ENCODE results near the gene C17orf58. TPM values are rescaled to one million over a fixed set of nuclear protein-coding genes. Genes with fewer than 3 reads are reported as not detected.

C17orf58 gene
- total and polyA plus RNA-seq, 4 donors, result 7.0 to 11.6 (median 11.1) TPM

- Histone ChIP-seq H3K4me1 (ENCODE audit: control insufficient read depth in 5 of 5, insufficient read depth in 5 of 5, low read length in 5 of 5) (peaks cover 3 to 18% (median 4%) of the 10 kb centered on the region in 5 donors), H3K9ac (ENCODE audit: insufficient read depth in 1 of 2, low read length in 2 of 2) (no peak overlapping the region), H3K27ac (ENCODE audit: low read depth in 1 of 2, low read length in 1 of 2) (peak overlapping the region in 1 of 2 donors; percentile 15), H3K27me3 (ENCODE audit: control insufficient read depth in 3 of 3, insufficient read depth in 3 of 3, low read length in 2 of 3) (no peaks in the 10 kb centered on the region), H3K36me3 (ENCODE audit: control insufficient read depth in 4 of 4, insufficient read depth in 4 of 4, low read length in 4 of 4) (peaks cover 0 to 3% (median 0%) of the 10 kb centered on the region in 4 donors), H3K4me3 (peak overlapping the region; percentile 32), H3K9me3 (ENCODE audit: control insufficient read depth in 4 of 4, insufficient read depth in 3 of 4, low read length in 3 of 4) (no peaks in the 10 kb centered on the region)
- DNase-seq, result peak; percentile 49 to 53 (median 49)
- no peak for ATAC-seq (ENCODE audit: insufficient read depth, low FRiP score)
- TF ChIP-seq CTCF (IDR thresholded peaks at IDR 0.05; ENCODE audit: control extremely low read depth, extremely low read depth), result no peak
- 1% methylated on average over 43 of the region's 43 CpGs for WGBS, 2 donors
These were observed 552 bp downstream of the C17orf58 start for GRCh38 chr17:67995570-67996263.

GRCh38 chr17:67994817-67995569 is 1.3 kb downstream of the C17orf58 start:
- H3K4me3 ChIP-seq, result no peak overlapping the region
- WGBS, 2 donors, result 20 to 28% methylated on average over 9 of the region's 9 CpGs
- ATAC-seq (ENCODE audit: insufficient read depth, low FRiP score), result no peak

GRCh38 chr17:67993998-67994361 is 2.3 kb downstream of the C17orf58 start:
- TF ChIP-seq CTCF (IDR thresholded peaks at IDR 0.05; ENCODE audit: control extremely low read depth, extremely low read depth), result no peak
- Histone ChIP-seq H3K27me3 (ENCODE audit: control insufficient read depth in 3 of 3, insufficient read depth in 3 of 3, low read length in 2 of 3) (no peaks in the 10 kb centered on the region), H3K4me3 (peak overlapping the region; percentile 75), H3K36me3 (ENCODE audit: control insufficient read depth in 4 of 4, insufficient read depth in 4 of 4, low read length in 4 of 4) (peaks cover 0 to 3% (median 0%) of the 10 kb centered on the region in 4 donors), H3K9ac (ENCODE audit: insufficient read depth in 1 of 2, low read length in 2 of 2) (peak overlapping the region; percentile 32 to 63), H3K27ac (ENCODE audit: low read depth in 1 of 2, low read length in 1 of 2) (peak overlapping the region; percentile 93 to 98), H3K4me1 (ENCODE audit: control insufficient read depth in 5 of 5, insufficient read depth in 5 of 5, low read length in 5 of 5) (peaks cover 3 to 18% (median 4%) of the 10 kb centered on the region in 5 donors), H3K9me3 (ENCODE audit: control insufficient read depth in 4 of 4, insufficient read depth in 3 of 4, low read length in 3 of 4) (no peaks in the 10 kb centered on the region)
- no peak for ATAC-seq (ENCODE audit: insufficient read depth, low FRiP score)
- WGBS, 2 donors, result 3 to 4% methylated on average over 21 of the region's 21 CpGs
- DNase-seq, result peak in 1 of 3 donors; percentile 64

More at GRCh38 chr17:67994817-67995569, 1.3 kb downstream of the C17orf58 start:
- Histone ChIP-seq H3K27ac (ENCODE audit: low read depth in 1 of 2, low read length in 1 of 2) (peak overlapping the region in 1 of 2 donors; percentile 23), H3K27me3 (ENCODE audit: control insufficient read depth in 3 of 3, insufficient read depth in 3 of 3, low read length in 2 of 3) (no peaks in the 10 kb centered on the region), H3K9ac (ENCODE audit: insufficient read depth in 1 of 2, low read length in 2 of 2) (peak overlapping the region in 1 of 2 donors; percentile 2), H3K4me1 (ENCODE audit: control insufficient read depth in 5 of 5, insufficient read depth in 5 of 5, low read length in 5 of 5) (peaks cover 3 to 18% (median 4%) of the 10 kb centered on the region in 5 donors), H3K36me3 (ENCODE audit: control insufficient read depth in 4 of 4, insufficient read depth in 4 of 4, low read length in 4 of 4) (peaks cover 0 to 3% (median 0%) of the 10 kb centered on the region in 4 donors), H3K9me3 (ENCODE audit: control insufficient read depth in 4 of 4, insufficient read depth in 3 of 4, low read length in 3 of 4) (no peaks in the 10 kb centered on the region)
- TF ChIP-seq CTCF (IDR thresholded peaks at IDR 0.05; ENCODE audit: control extremely low read depth, extremely low read depth), result no peak
- DNase-seq, result peak in 2 of 3 donors; percentile 62 to 72

Measured in lung (tissue), 12 donors.